HUES48 (cell line): ENCODE data around the gene TAPT1.

Experiments used
- H3K27ac ChIP-seq: one replicate; pipeline ENCODE4 v1.7.0; 2013; ENCODE audit warnings: low read depth, low read length, inconsistent platforms
- H3K27me3 ChIP-seq: 2 replicates; pipeline ENCODE4 v1.6.1; 2013; ENCODE audit warnings: mild to moderate bottlenecking, low read length; ENCODE audit not compliant: control insufficient read depth, insufficient read depth
- H3K36me3 ChIP-seq: 2 replicates; pipeline ENCODE4 v1.6.1; 2013; ENCODE audit warnings: low read length; ENCODE audit not compliant: control insufficient read depth, insufficient read depth
- H3K4me1 ChIP-seq: 2 replicates; pipeline ENCODE4 v1.6.1; 2013; ENCODE audit warnings: mild to moderate bottlenecking, low read length; ENCODE audit not compliant: control insufficient read depth, insufficient read depth
- H3K4me3 ChIP-seq: 2 replicates; pipeline ENCODE4 v1.5.1; 2013; ENCODE audit warnings: mild to moderate bottlenecking, low read depth, low read length
- H3K9ac ChIP-seq: 2 replicates; pipeline ENCODE4 v1.6.1; 2013; ENCODE audit warnings: mild to moderate bottlenecking, low read depth, low read length, moderate library complexity
- H3K9me3 ChIP-seq: 2 replicates; pipeline ENCODE4 v1.6.1; 2013; ENCODE audit warnings: low read length; ENCODE audit not compliant: control insufficient read depth, insufficient read depth

TAPT1 gene

DNA sequence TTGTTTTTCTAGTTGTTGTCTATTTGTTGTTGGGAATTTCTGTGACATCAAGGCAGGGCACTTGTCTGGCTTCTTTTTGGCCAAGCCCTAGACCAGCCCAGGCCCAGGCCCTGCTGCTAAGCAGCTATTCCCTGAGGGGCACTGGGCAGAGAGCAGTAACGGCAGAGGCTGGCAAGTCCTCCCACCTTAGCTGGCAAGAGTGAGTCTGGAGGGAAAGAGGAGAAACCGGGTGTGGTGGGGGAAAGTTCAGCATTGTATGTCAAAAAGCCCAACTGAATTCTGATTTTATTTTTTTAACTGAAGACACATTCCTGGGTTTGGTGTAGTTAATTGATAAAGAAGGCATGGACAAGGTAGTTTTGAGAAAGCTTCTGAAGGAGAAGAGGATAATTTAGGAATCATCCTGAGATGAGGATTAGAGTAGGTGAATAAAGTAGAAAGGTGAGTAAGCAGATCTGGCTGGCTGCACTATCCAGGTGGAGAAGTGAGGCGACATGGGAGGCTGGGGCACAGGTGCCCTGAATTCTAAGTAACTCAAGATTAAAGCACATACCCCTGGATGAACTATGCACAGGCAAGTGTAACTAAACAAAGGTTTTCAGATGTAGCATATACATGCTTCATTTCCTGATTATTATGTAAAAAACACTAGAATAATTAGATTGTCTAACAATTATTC is 57.4 kb downstream of the TAPT1 start:
- Histone ChIP-seq H3K9me3 (no peaks in the 10 kb centered on the region), H3K4me3 (no peak overlapping the region), H3K27me3 (no peaks in the 10 kb centered on the region), H3K27ac (no peak overlapping the region), H3K4me1 (peaks cover 25% of the 10 kb centered on the region), H3K9ac (no peak overlapping the region), H3K36me3 (peaks cover 31% of the 10 kb centered on the region)

DNA sequence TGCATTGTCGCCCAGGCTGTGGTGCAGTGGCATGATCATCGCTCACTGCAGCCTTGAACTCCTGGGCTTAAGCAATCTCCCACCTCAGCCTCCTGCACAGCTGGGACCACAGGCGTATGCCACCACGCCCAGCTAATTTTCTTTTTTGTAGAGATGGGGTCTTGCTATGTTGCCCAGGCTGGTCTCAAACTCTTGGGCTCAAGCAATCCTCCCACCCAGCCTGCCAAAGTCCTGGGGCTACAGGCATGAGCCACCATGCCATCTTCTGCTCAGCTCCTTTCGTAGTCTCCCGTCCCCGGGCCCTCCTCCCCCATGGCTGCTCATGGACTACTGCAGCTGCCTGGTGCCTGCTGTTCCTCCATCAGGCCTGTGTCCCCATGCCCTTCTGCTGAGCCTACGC is 58.1 kb downstream of the TAPT1 start:
- Histone ChIP-seq H3K9ac (no peak overlapping the region), H3K27ac (no peak overlapping the region), H3K4me1 (peaks cover 24% of the 10 kb centered on the region), H3K36me3 (peaks cover 35% of the 10 kb centered on the region), H3K9me3 (no peaks in the 10 kb centered on the region), H3K27me3 (no peaks in the 10 kb centered on the region), H3K4me3 (no peak overlapping the region)

DNA sequence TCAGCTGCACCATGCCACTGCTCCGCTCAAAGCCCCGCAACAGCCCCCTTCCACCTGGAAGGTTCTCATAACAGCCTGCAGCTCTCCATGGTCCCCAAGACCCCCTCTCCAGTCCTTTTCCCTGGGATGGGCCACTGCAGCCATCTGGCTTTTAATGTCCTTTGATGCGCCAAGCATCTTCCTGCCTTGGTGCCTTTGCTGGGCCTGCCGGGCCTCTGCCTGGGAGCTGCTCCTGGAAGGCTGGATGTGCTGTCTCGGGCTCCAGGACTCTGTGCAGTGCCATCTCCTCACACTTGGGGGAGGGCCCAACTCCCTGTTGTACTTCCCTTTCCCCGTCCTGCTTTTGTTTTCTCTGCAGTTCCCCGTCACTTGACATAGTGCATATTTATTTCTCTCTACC is 60.3 kb downstream of the TAPT1 start:
- H3K27ac ChIP-seq: no peak overlapping the region
- no peaks in the 10 kb centered on the region for H3K9me3 ChIP-seq
- peaks cover 46% of the 10 kb centered on the region for H3K36me3 ChIP-seq
- no peaks in the 10 kb centered on the region for H3K27me3 ChIP-seq
- no peak overlapping the region for H3K9ac ChIP-seq
- peaks cover 14% of the 10 kb centered on the region for H3K4me1 ChIP-seq
- no peak overlapping the region for H3K4me3 ChIP-seq

DNA sequence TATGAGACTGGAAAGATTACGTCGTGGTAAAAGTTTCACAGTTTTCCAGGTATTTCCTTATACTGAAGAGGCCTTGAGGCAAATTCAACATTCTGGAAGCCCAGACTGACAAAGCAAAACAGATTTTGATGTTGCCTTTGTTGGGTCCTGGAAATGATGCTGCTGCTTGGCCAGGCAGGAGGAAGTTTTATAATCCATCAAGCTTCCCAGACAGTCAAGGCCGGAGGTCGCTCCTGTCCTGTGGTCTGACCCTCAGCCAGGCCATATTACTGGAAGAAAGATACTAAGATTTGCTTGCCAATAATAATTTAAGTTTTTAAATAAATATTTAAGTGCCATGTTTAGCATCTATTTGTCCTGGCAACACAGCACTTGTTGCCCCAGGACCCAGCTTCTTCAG is 63.4 kb downstream of the TAPT1 start:
- Histone ChIP-seq H3K36me3 (peaks cover 38% of the 10 kb centered on the region), H3K4me1 (peaks cover 7% of the 10 kb centered on the region), H3K9ac (no peak overlapping the region), H3K4me3 (no peak overlapping the region), H3K9me3 (no peaks in the 10 kb centered on the region), H3K27me3 (no peaks in the 10 kb centered on the region), H3K27ac (no peak overlapping the region)

- H3K9ac ChIP-seq: no peak overlapping the region
- no peak overlapping the region for H3K4me3 ChIP-seq
- no peaks in the 10 kb centered on the region for H3K27me3 ChIP-seq
- H3K4me1 ChIP-seq: peaks cover 7% of the 10 kb centered on the region
- H3K27ac ChIP-seq: no peak overlapping the region
- no peaks in the 10 kb centered on the region for H3K9me3 ChIP-seq
- peaks cover 38% of the 10 kb centered on the region for H3K36me3 ChIP-seq
Measured at GRCh38 chr4:16161851-16162408, 64.3 kb downstream of the TAPT1 start.

GRCh38 chr4:16160457-16160856 is 65.8 kb downstream of the TAPT1 start:
- peaks cover 27% of the 10 kb centered on the region for H3K36me3 ChIP-seq
- H3K4me1 ChIP-seq: peaks cover 7% of the 10 kb centered on the region
- H3K9ac ChIP-seq: no peak overlapping the region
- H3K9me3 ChIP-seq: no peaks in the 10 kb centered on the region
- H3K27me3 ChIP-seq: no peaks in the 10 kb centered on the region
- H3K27ac ChIP-seq: no peak overlapping the region
- H3K4me3 ChIP-seq: no peak overlapping the region

- Histone ChIP-seq H3K9ac (no peak overlapping the region), H3K27me3 (no peaks in the 10 kb centered on the region), H3K9me3 (no peaks in the 10 kb centered on the region), H3K27ac (no peak overlapping the region), H3K4me1 (peaks cover 7% of the 10 kb centered on the region), H3K4me3 (no peak overlapping the region), H3K36me3 (peaks cover 20% of the 10 kb centered on the region)
Measured at GRCh38 chr4:16159286-16159685, 67.0 kb downstream of the TAPT1 start.

DNA sequence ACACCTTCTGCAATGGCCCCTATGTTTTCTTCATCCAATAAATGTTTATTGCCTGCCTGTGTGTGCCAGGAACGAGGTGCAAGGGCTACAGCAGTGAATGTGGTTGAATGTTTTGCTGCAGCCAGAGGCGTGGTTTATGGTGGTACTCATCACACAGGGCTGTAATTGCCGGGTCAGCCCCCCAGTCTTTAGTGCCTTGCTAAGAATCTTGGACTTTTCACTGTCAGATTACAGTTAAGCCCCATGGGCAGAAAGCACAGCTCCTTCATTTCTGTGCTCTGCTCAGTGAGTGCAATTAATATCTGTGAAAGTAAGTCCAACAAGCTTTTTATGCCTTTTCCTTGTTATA is 67.8 kb downstream of the TAPT1 start:
- H3K36me3 ChIP-seq: peaks cover 14% of the 10 kb centered on the region
- H3K9ac ChIP-seq: no peak overlapping the region
- H3K27ac ChIP-seq: no peak overlapping the region
- no peaks in the 10 kb centered on the region for H3K27me3 ChIP-seq
- H3K4me3 ChIP-seq: no peak overlapping the region
- H3K9me3 ChIP-seq: no peaks in the 10 kb centered on the region
- peaks cover 7% of the 10 kb centered on the region for H3K4me1 ChIP-seq

- Histone ChIP-seq H3K9me3 (no peaks in the 10 kb centered on the region), H3K27me3 (no peaks in the 10 kb centered on the region), H3K36me3 (peaks cover 9% of the 10 kb centered on the region), H3K4me3 (no peak overlapping the region), H3K4me1 (peaks cover 7% of the 10 kb centered on the region), H3K27ac (no peak overlapping the region), H3K9ac (no peak overlapping the region)
Measured at GRCh38 chr4:16157609-16158503, 68.4 kb downstream of the TAPT1 start.

- no peaks in the 10 kb centered on the region for H3K36me3 ChIP-seq
- H3K4me3 ChIP-seq: no peak overlapping the region
- H3K27ac ChIP-seq: no peak overlapping the region
- no peak overlapping the region for H3K9ac ChIP-seq
- H3K9me3 ChIP-seq: no peaks in the 10 kb centered on the region
- no peaks in the 10 kb centered on the region for H3K27me3 ChIP-seq
- peaks cover 7% of the 10 kb centered on the region for H3K4me1 ChIP-seq
Measured at GRCh38 chr4:16155528-16156169, 70.6 kb downstream of the TAPT1 start.

- peaks cover 7% of the 10 kb centered on the region for H3K4me1 ChIP-seq
- no peaks in the 10 kb centered on the region for H3K9me3 ChIP-seq
- no peaks in the 10 kb centered on the region for H3K27me3 ChIP-seq
- no peak overlapping the region for H3K27ac ChIP-seq
- H3K36me3 ChIP-seq: no peaks in the 10 kb centered on the region
- no peak overlapping the region for H3K4me3 ChIP-seq
- no peak overlapping the region for H3K9ac ChIP-seq
Measured at GRCh38 chr4:16154451-16154850, 71.8 kb downstream of the TAPT1 start.
